HG03439 (cell line): ENCODE data around the gene GALM.

Experiments used
- ATAC-seq: cut with Tn5 transposase; IDR thresholded peaks from one replicate; pipeline ENCODE4 v1.9.1; 2021; ENCODE audit warnings: mild to moderate bottlenecking, moderate library complexity; ENCODE audit not compliant: unreplicated experiment

The GALM gene

GRCh38 chr2:38649176-38649728, 16.7 kb upstream of the GALM start:
- ATAC-seq: no peak

DNA sequence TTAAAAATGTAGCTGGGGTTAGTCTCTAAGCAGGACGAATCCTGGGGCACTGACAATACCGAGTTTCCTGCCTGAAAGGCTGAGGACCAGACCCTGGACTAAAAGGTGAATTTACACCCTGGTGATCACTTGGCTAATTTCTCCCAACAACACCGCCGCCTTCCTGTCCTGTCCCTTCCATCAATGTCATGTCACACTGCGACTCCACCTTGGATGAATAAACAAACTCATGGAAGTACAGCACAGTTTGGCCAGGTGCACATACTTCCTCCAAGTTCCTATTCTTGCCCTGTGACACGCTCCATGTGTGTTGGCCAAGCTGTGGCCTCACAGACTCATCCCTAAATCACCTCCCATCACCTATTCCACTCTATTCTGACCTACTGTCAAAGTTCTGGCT, 15.9 kb upstream of the GALM start:
- ATAC-seq: no peak

GRCh38 chr2:38650717-38651116, 15.2 kb upstream of the GALM start:
- no peak for ATAC-seq

DNA sequence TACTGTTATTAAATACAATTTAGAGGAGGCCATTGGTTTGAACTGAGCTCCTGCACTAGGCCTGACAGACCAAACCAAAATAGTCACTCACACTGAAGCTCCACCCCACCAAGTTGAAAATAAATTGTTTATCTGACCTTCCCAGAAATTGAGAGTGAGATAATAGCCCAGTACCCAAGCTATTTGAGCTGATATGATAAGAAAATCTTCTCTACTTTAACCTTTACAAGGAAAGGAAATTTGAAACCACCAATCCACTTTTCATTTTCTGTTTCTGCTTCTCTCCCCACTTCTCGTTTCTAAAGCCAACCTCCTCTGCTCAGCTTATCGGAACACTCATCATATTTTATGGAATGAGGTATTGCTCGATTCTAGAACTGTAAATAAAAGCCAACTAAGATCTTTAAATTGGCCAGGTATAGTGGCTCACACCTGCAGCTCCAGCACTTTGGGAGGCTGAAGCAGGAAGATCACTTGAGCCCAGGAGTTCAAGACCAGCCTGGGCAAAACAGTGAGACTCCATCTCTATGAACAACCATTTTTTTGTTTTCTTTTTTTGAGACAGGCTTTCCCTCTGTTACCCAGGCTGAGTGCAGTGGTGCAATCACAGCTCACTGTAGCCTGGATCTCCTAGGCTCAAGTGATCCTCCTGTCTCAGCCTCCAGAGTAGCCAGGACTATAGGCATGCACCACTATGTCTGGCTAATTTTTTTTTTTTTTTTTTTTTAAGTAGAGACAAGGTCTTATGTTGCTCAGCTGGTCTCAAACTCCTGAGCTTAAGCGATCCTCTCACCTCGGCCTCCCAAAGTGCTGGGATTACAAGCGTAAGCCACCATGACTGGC, 13.3 kb upstream of the GALM start:
- no peak for ATAC-seq

DNA sequence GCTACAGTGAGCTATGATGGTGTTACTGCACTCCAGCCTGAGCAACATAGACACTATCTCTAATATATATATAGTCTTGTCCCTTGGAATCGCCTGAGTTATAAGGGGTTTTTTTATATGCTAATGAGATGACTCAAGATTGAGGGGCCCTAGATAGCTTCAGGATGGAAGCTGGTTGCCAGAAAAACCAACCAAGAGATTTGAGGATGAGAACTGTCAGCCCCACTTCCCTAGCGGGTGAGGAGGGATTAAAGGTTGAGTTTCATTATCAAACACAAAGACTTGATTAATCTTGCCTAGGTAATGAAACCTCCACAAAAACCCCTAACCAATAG, 12.6 kb upstream of the GALM start:
- ATAC-seq: no peak

GRCh38 chr2:38653715-38654527, 12.0 kb upstream of the GALM start:
- no peak for ATAC-seq

- ATAC-seq: no peak
Measured at GRCh38 chr2:38654528-38655381, 11.2 kb upstream of the GALM start.

GRCh38 chr2:38655441-38655840, 10.5 kb upstream of the GALM start:
- no peak for ATAC-seq

GRCh38 chr2:38656866-38657480, 8.9 kb upstream of the GALM start:
- no peak for ATAC-seq

GRCh38 chr2:38658613-38659012, 7.3 kb upstream of the GALM start:
- ATAC-seq: no peak

DNA sequence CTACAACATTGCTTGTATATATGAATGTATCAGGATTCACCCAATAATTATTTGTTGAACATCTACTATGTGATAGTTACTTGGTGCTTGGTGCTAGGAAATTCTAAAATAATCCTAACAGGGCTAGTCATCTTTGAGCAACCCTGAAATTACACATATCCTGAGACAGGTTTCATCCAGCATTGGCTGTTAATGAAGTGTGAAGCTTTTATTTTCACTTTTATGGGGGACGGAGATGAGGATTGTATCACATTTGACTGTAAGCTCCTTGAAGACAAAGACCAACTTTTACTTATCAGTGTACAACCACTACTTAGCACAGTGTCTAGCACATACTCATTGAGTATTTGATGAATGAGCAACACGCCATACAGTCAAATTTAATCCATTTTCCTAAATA, 6.8 kb upstream of the GALM start:
- ATAC-seq: no peak

GRCh38 chr2:38660282-38660681, 5.6 kb upstream of the GALM start:
- no peak for ATAC-seq

- no peak for ATAC-seq
Measured at GRCh38 chr2:38661306-38661705, 4.6 kb upstream of the GALM start.

GRCh38 chr2:38666556-38666910, 619 bp downstream of the GALM start:
- peak; percentile 17 for ATAC-seq

DNA sequence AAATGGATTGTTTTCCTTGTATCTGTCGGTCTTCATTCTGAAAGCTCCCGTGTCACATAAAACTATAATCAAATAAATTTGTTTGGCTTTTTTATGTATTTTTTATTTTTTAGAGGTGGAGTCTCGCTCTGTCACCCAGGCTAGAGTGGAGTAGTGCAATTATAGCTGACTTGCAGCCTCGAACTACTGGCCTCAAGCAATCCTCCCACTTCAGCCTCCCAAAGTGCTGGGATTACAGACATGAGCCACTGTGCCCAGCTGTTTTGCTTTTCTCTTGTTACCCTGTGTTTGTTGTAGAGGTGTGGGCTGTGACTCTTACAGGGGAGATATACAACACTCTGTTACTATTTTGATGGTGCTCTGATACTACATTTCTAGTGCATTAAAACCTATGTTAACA, 2.2 kb downstream of the GALM start:
- ATAC-seq: no peak

- ATAC-seq: no peak
Measured at GRCh38 chr2:38668779-38669479, 3.0 kb downstream of the GALM start.

DNA sequence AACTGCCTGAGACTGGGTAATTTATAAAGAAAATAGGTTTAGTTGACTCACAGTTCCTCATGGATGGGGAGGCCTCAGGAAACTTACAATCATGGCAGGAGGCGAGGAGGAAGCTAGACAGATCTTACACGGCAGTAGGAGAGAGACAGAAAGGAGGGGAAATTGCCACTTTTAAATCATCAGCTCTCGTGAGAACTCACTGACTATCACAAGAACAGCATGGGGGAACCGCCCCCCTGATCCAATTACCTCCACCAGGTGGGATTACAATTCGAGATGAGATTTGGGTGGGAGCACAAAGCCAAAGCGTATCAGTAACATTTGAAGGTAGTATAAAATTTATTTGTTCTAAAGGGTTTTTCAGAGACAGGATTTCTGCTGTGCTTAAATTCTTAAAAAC, 5.4 kb downstream of the GALM start:
- no peak for ATAC-seq

GRCh38 chr2:38671946-38672345, 6.0 kb downstream of the GALM start:
- no peak for ATAC-seq

- no peak for ATAC-seq
Measured at GRCh38 chr2:38672445-38673391, 6.8 kb downstream of the GALM start.
